Left ventricle myocardium inferior (tissue), 1 donor: Measurements from ENCODE around the gene KANSL1. TPM values are rescaled to one million over a fixed set of nuclear protein-coding genes. Genes with fewer than 3 reads are reported as not detected.

Source experiments
- DNase-seq: peaks from one replicate; pipeline ENCODE4 v3.0.0-alpha.2; 2020
- H3K27ac ChIP-seq: fragments of 200-600 bp; replicated peaks from 2 replicates; pipeline ENCODE4 v1.8.0; 2021
- H3K27me3 ChIP-seq: fragments of 200-600 bp; 2 replicates; pipeline ENCODE4 v1.8.0; 2021; ENCODE audit warnings: low read depth
- H3K36me3 ChIP-seq: fragments of 200-600 bp; 2 replicates; pipeline ENCODE4 v1.8.0; 2021
- H3K4me1 ChIP-seq: fragments of 200-600 bp; 2 replicates; pipeline ENCODE4 v1.8.0; 2021
- H3K4me3 ChIP-seq: fragments of 200-600 bp; 2 replicates; pipeline ENCODE4 v1.8.0; 2021; ENCODE audit warnings: mild to moderate bottlenecking, moderate library complexity
- H3K9me3 ChIP-seq: fragments of 200-600 bp; replicated peaks from 2 replicates; pipeline ENCODE4 v1.8.0; 2021
- CTCF ChIP-seq: fragments of 200-600 bp; IDR thresholded peaks from 2 replicates; pipeline ENCODE4 v1.8.0; 2021; ENCODE audit warnings: antibody characterized with exemption, mild to moderate bottlenecking, borderline replicate concordance
- intact Hi-C: fragments of 100-400 bp; cut with micrococcal nuclease; formaldehyde crosslinking; loops from one replicate; pipeline ENCODE4 v1.11.0; 2022
- total RNA-seq: library from RNA; stranded (reverse); fragmentation: NEBNext Ultra II Directional; extraction: Animal tissue kit (Norgen Biotek cat#: 25700); gene quantifications from one replicate; pipeline ENCODE4 v1.2.1, GENCODE V29; 2021
- donor health status: DM: no; HTN: yes; CAD: no; lungs with severe emphysema.

The KANSL1 gene
- total RNA-seq, 1 donor from 2014 or later: 23.7 TPM

- Histone ChIP-seq H3K27ac (no peak overlapping the region), H3K4me3 (no peak overlapping the region), H3K4me1 (peaks cover 88% of the 10 kb centered on the region), H3K9me3 (no peaks in the 10 kb centered on the region), H3K27me3 (no peaks in the 10 kb centered on the region), H3K36me3 (peaks cover 2% of the 10 kb centered on the region)
- intact Hi-C loops: no loop called here
- no peak for TF ChIP-seq CTCF
- no peak for DNase-seq
Measured at GRCh38 chr17:46163316-46163715, 29.9 kb downstream of the KANSL1 start.

- no peak for TF ChIP-seq CTCF
- no peaks in the 10 kb centered on the region for H3K36me3 ChIP-seq
- intact Hi-C loops: no loop called here
- no peak overlapping the region for H3K4me3 ChIP-seq
- no peak overlapping the region for H3K27ac ChIP-seq
- no peak for DNase-seq
- H3K27me3 ChIP-seq: no peaks in the 10 kb centered on the region
- no peaks in the 10 kb centered on the region for H3K9me3 ChIP-seq
- peaks cover 88% of the 10 kb centered on the region for H3K4me1 ChIP-seq
Measured at GRCh38 chr17:46162866-46163265, 30.4 kb downstream of the KANSL1 start.

- no peak for TF ChIP-seq CTCF
- H3K4me1 ChIP-seq: peaks cover 88% of the 10 kb centered on the region
- no peaks in the 10 kb centered on the region for H3K9me3 ChIP-seq
- H3K27ac ChIP-seq: no peak overlapping the region
- H3K36me3 ChIP-seq: no peaks in the 10 kb centered on the region
- DNase-seq: no peak
- intact Hi-C loops: no loop called here
- H3K4me3 ChIP-seq: no peak overlapping the region
- no peaks in the 10 kb centered on the region for H3K27me3 ChIP-seq
Measured at GRCh38 chr17:46160169-46160568, 33.1 kb downstream of the KANSL1 start.

- Histone ChIP-seq H3K4me3 (no peak overlapping the region), H3K27me3 (no peaks in the 10 kb centered on the region), H3K4me1 (peaks cover 88% of the 10 kb centered on the region), H3K36me3 (no peaks in the 10 kb centered on the region), H3K9me3 (no peaks in the 10 kb centered on the region), H3K27ac (no peak overlapping the region)
- TF ChIP-seq CTCF: no peak
- DNase-seq: no peak
- intact Hi-C loops: no loop called here
Measured at GRCh38 chr17:46159686-46160085, 33.5 kb downstream of the KANSL1 start.

- H3K9me3 ChIP-seq: no peaks in the 10 kb centered on the region
- H3K27me3 ChIP-seq: no peaks in the 10 kb centered on the region
- no peaks in the 10 kb centered on the region for H3K36me3 ChIP-seq
- H3K4me1 ChIP-seq: peaks cover 88% of the 10 kb centered on the region
- H3K4me3 ChIP-seq: peak overlapping the region; percentile 1
- no peak for TF ChIP-seq CTCF
- DNase-seq: no peak
- peak overlapping the region; percentile 44 for H3K27ac ChIP-seq
- intact Hi-C loops: no loop called here
Measured at GRCh38 chr17:46158323-46159296, 34.6 kb downstream of the KANSL1 start.
